ENCODE measurements around the gene TCOF1.

Gene TCOF1

DNA sequence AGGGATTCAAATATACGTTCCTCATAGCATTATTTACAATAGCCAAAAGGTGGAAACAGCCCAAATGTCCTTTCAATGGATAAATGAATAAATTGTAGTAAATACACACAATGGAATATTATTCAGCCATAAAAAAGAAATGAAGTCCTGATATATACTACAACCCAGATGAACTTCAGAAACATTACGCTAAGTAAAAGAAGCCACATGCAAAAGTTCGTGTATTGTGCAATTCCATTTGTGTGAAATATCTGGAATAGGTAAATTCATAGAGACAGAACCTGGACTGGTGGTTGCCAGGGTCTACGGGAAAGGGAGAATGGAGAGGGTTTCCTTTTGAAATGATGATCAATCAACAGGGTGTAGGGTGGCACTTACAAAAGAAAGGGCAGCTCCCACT lies 42.3 kb upstream of the TCOF1 start:
- H2AFZ ChIP-seq (ENCODE audit: low read length): no peak overlapping the region
- peaks cover 20 to 32% of the 10 kb centered on the region in 2 donors for H3K4me1 ChIP-seq (ENCODE audit: control insufficient read depth in 2 of 2, insufficient read depth in 1 of 2, low read depth in 1 of 2, low read length in 2 of 2)
- no peaks in the 10 kb centered on the region for H3K36me3 ChIP-seq (replicated peaks in 1 of 2; ENCODE audit: control insufficient read depth in 2 of 2, insufficient read depth in 2 of 2, low read length in 2 of 2)
- H2BK120ac ChIP-seq (ENCODE audit: low read depth, low read length): no peak overlapping the region
- no peak overlapping the region for H2BK15ac ChIP-seq (ENCODE audit: low read length)
- H2AK5ac ChIP-seq (ENCODE audit: low read depth, low read length): no peak overlapping the region
- H2BK12ac ChIP-seq (ENCODE audit: low read length): no peak overlapping the region
- H3K18ac ChIP-seq (ENCODE audit: low read length): no peak overlapping the region
- no peaks in the 10 kb centered on the region for H3K79me1 ChIP-seq (ENCODE audit: low read depth, low read length)
- H3K9me3 ChIP-seq (replicated peaks in 1 of 2; ENCODE audit: control insufficient read depth in 2 of 2, insufficient read depth in 1 of 2, low read depth in 1 of 2, low read length in 2 of 2): no peaks in the 10 kb centered on the region
- WGBS, 2 donors (ENCODE audit: extremely low coverage in 2 of 2, insufficient read length in 2 of 2, insufficient replicate concordance in 1 of 2): no CpG with 5 or more reads among the region's 4 CpGs
- no peak for DNase-seq (ENCODE audit: low spot score)
- no peak overlapping the region for H3K4me3 ChIP-seq (ENCODE audit: low read length in 2 of 2)
- no peak overlapping the region for H4K8ac ChIP-seq (ENCODE audit: low read depth, low read length)
- no peak overlapping the region for H3K9ac ChIP-seq (ENCODE audit: low read depth, low read length, poor library complexity)
- no peak overlapping the region for H3K4ac ChIP-seq (ENCODE audit: low read length)
- no peak overlapping the region for H3K23ac ChIP-seq (ENCODE audit: low read depth, low read length, poor library complexity)
- no peak overlapping the region for H3K4me2 ChIP-seq (ENCODE audit: insufficient read depth, low read length, poor library complexity, severe bottlenecking)
- H3K27me3 ChIP-seq (ENCODE audit: control insufficient read depth in 3 of 3, insufficient read depth in 3 of 3, low read depth in 1 of 3, low read length in 3 of 3): no peaks in the 10 kb centered on the region
- H2BK5ac ChIP-seq (ENCODE audit: low read length): no peak overlapping the region
- no peak overlapping the region for H4K91ac ChIP-seq (ENCODE audit: low read depth, low read length, poor library complexity)
- H3K27ac ChIP-seq (replicated peaks; ENCODE audit: low read length): no peak overlapping the region
- no peak overlapping the region for H3K14ac ChIP-seq (ENCODE audit: low read length)

DNA sequence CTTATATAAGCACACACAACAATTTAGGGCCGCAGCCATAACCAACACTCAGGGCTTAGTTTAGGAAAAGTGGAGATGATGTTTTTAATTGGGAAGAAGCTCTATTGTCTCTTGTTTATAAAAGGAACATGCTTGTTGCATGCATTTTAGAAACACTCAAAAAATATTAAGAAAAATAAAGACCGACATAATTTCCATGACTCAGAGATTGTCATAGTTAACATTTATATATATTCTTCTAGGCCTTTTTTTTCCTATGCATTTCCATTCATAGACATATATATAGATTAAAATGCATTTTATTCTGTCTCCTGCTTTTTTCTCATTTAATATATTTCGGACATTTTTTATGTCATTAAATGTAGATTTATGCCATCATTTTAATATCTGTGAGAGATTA lies 41.2 kb upstream of the TCOF1 start:
- Histone ChIP-seq H2BK5ac (ENCODE audit: low read length) (no peak overlapping the region), H3K36me3 (replicated peaks in 1 of 2; ENCODE audit: control insufficient read depth in 2 of 2, insufficient read depth in 2 of 2, low read length in 2 of 2) (no peaks in the 10 kb centered on the region), H3K27ac (replicated peaks; ENCODE audit: low read length) (no peak overlapping the region), H3K4me2 (ENCODE audit: insufficient read depth, low read length, poor library complexity, severe bottlenecking) (no peak overlapping the region), H2AK5ac (ENCODE audit: low read depth, low read length) (no peak overlapping the region), H4K8ac (ENCODE audit: low read depth, low read length) (no peak overlapping the region), H3K9ac (ENCODE audit: low read depth, low read length, poor library complexity) (no peak overlapping the region), H2BK15ac (ENCODE audit: low read length) (no peak overlapping the region), H3K4me3 (ENCODE audit: low read length in 2 of 2) (no peak overlapping the region), H3K9me3 (replicated peaks in 1 of 2; ENCODE audit: control insufficient read depth in 2 of 2, insufficient read depth in 1 of 2, low read depth in 1 of 2, low read length in 2 of 2) (no peaks in the 10 kb centered on the region), H3K14ac (ENCODE audit: low read length) (no peak overlapping the region), H3K4me1 (ENCODE audit: control insufficient read depth in 2 of 2, insufficient read depth in 1 of 2, low read depth in 1 of 2, low read length in 2 of 2) (peaks cover 24 to 33% of the 10 kb centered on the region in 2 donors), H2BK120ac (ENCODE audit: low read depth, low read length) (no peak overlapping the region), H4K91ac (ENCODE audit: low read depth, low read length, poor library complexity) (no peak overlapping the region), H3K79me1 (ENCODE audit: low read depth, low read length) (no peaks in the 10 kb centered on the region), H3K4ac (ENCODE audit: low read length) (no peak overlapping the region), H3K27me3 (ENCODE audit: control insufficient read depth in 3 of 3, insufficient read depth in 3 of 3, low read depth in 1 of 3, low read length in 3 of 3) (no peaks in the 10 kb centered on the region), H3K23ac (ENCODE audit: low read depth, low read length, poor library complexity) (no peak overlapping the region), H2BK12ac (ENCODE audit: low read length) (no peak overlapping the region), H3K18ac (ENCODE audit: low read length) (no peak overlapping the region), H2AFZ (ENCODE audit: low read length) (no peak overlapping the region)
- WGBS, 2 donors (ENCODE audit: extremely low coverage in 2 of 2, insufficient read length in 2 of 2, insufficient replicate concordance in 1 of 2): no CpG with 5 or more reads among the region's 3 CpGs
- no peak for DNase-seq (ENCODE audit: low spot score)

DNA sequence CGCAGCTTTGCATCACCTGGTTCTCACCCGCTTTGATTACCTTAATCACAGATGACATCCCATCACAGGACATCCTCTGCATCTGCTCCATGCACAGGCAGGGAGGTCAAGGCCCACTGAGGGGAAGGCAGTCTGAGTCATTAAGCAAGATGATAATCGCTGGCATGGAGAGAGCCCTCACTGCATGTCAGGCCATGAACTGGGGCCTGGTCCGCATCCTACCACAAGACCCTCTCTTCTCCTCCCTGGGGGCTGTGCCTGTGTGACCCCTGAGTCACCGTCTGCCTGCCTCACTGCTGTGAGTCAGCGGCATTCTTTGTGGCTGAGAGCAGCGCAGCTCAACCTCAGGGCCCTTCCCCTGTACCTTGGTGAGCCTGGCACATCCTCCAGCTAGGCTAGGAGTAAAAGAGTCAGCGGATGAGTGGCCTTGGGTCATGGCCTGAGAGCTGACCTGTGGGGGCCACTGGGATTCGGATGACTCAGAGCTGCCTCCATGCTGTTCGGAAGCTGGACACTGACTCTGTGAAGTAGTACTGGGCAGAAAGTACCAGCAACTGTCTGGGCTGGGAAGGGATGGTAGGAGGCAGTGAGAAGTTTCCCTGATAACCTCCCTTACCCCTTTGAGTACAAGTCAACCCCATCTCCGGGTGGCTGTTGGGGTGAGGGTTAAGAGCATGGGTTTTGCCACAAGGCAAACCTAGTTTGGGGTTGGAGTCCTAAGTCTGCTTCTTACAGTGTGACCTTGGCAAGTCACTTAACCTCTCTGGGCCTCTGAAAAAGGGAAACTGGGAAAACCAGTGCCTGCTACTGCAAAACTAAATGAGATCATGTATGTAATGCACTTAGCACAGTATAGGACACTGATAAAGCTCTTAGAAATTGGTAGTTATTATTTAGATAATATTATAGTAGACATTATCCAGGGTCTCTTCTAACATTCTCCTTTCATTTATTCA lies 40.2 kb upstream of the TCOF1 start:
- H3K4me1 ChIP-seq (ENCODE audit: control insufficient read depth in 2 of 2, insufficient read depth in 1 of 2, low read depth in 1 of 2, low read length in 2 of 2): peaks cover 24 to 33% of the 10 kb centered on the region in 2 donors
- H2AFZ ChIP-seq (ENCODE audit: low read length): peak overlapping the region; percentile 82
- H3K23ac ChIP-seq (ENCODE audit: low read depth, low read length, poor library complexity): peak overlapping the region; percentile 4
- peak overlapping the region; percentile 41 for H3K18ac ChIP-seq (ENCODE audit: low read length)
- peak overlapping the region; percentile 56 for H2BK5ac ChIP-seq (ENCODE audit: low read length)
- H2AK5ac ChIP-seq (ENCODE audit: low read depth, low read length): peak overlapping the region; percentile 84
- H4K8ac ChIP-seq (ENCODE audit: low read depth, low read length): no peak overlapping the region
- H3K4me3 ChIP-seq (ENCODE audit: low read length in 2 of 2): no peak overlapping the region
- H3K79me1 ChIP-seq (ENCODE audit: low read depth, low read length): no peaks in the 10 kb centered on the region
- H3K14ac ChIP-seq (ENCODE audit: low read length): no peak overlapping the region
- H3K9me3 ChIP-seq (replicated peaks in 1 of 2; ENCODE audit: control insufficient read depth in 2 of 2, insufficient read depth in 1 of 2, low read depth in 1 of 2, low read length in 2 of 2): no peaks in the 10 kb centered on the region
- no peak overlapping the region for H3K4me2 ChIP-seq (ENCODE audit: insufficient read depth, low read length, poor library complexity, severe bottlenecking)
- peak overlapping the region; percentile 7 for H2BK12ac ChIP-seq (ENCODE audit: low read length)
- no peak overlapping the region for H3K4ac ChIP-seq (ENCODE audit: low read length)
- no peak overlapping the region for H4K91ac ChIP-seq (ENCODE audit: low read depth, low read length, poor library complexity)
- DNase-seq (ENCODE audit: low spot score): no peak
- no peaks in the 10 kb centered on the region for H3K36me3 ChIP-seq (replicated peaks in 1 of 2; ENCODE audit: control insufficient read depth in 2 of 2, insufficient read depth in 2 of 2, low read length in 2 of 2)
- no CpG with 5 or more reads among the region's 11 CpGs for WGBS, 2 donors (ENCODE audit: extremely low coverage in 2 of 2, insufficient read length in 2 of 2, insufficient replicate concordance in 1 of 2)
- H3K9ac ChIP-seq (ENCODE audit: low read depth, low read length, poor library complexity): no peak overlapping the region
- H2BK120ac ChIP-seq (ENCODE audit: low read depth, low read length): peak overlapping the region; percentile 48
- no peaks in the 10 kb centered on the region for H3K27me3 ChIP-seq (ENCODE audit: control insufficient read depth in 3 of 3, insufficient read depth in 3 of 3, low read depth in 1 of 3, low read length in 3 of 3)
- no peak overlapping the region for H3K27ac ChIP-seq (replicated peaks; ENCODE audit: low read length)
- H2BK15ac ChIP-seq (ENCODE audit: low read length): no peak overlapping the region

DNA sequence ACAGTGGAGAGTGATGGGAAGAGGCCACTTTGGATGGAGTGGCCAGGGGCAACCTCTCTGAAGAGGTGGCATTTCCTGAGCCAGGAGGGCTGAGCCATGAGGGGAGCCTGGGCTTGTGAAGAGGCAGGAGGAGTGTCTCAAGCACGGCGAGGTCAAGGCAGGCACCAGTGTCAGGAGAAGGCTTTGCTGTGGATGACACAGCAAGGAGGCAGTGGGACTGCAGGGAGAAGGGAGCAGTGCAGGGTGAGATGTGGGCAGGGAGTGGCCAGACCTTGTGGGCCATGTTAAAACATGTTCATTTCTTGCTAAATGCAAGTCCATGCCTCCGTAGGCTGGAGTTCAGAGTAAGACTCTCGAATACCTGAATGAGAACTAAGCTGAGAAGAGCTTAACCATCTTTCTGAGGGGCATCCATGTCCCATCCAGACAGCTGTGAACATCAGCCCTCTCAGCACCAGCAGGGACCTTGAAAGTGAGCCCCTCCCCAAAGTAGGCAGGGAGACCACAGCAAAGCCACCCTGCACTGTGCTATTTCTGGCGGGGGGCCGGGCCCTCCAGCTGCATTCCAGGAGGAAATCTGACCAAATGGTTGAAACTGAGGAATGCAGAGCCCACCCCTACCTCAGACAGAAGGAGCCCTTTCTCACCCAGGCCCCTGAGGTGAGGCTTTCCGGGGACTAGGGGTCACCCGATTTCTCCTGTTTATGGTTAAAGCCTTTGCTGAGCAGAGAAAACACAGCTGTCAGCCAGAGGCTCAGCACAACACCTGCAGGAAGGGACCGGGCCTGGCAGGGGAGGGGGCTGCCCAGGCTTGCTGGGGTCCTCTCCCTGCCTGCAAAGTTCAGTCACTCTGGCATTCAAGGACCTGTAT lies 38.6 kb upstream of the TCOF1 start:
- DNase-seq (ENCODE audit: low spot score): no peak
- Histone ChIP-seq H2BK15ac (ENCODE audit: low read length) (peak overlapping the region; percentile 70), H2BK12ac (ENCODE audit: low read length) (peak overlapping the region; percentile 87), H2BK5ac (ENCODE audit: low read length) (no peak overlapping the region), H4K8ac (ENCODE audit: low read depth, low read length) (no peak overlapping the region), H3K36me3 (replicated peaks in 1 of 2; ENCODE audit: control insufficient read depth in 2 of 2, insufficient read depth in 2 of 2, low read length in 2 of 2) (no peaks in the 10 kb centered on the region), H3K4me3 (ENCODE audit: low read length in 2 of 2) (no peak overlapping the region), H2AFZ (ENCODE audit: low read length) (peak overlapping the region; percentile 3), H4K91ac (ENCODE audit: low read depth, low read length, poor library complexity) (no peak overlapping the region), H3K14ac (ENCODE audit: low read length) (peak overlapping the region; percentile 78), H2AK5ac (ENCODE audit: low read depth, low read length) (peak overlapping the region; percentile 51), H3K23ac (ENCODE audit: low read depth, low read length, poor library complexity) (peak overlapping the region; percentile 86), H3K4me1 (ENCODE audit: control insufficient read depth in 2 of 2, insufficient read depth in 1 of 2, low read depth in 1 of 2, low read length in 2 of 2) (peaks cover 24 to 33% of the 10 kb centered on the region in 2 donors), H3K27me3 (ENCODE audit: control insufficient read depth in 3 of 3, insufficient read depth in 3 of 3, low read depth in 1 of 3, low read length in 3 of 3) (no peaks in the 10 kb centered on the region), H3K9ac (ENCODE audit: low read depth, low read length, poor library complexity) (no peak overlapping the region), H3K9me3 (replicated peaks in 1 of 2; ENCODE audit: control insufficient read depth in 2 of 2, insufficient read depth in 1 of 2, low read depth in 1 of 2, low read length in 2 of 2) (no peaks in the 10 kb centered on the region), H3K4ac (ENCODE audit: low read length) (peak overlapping the region; percentile 85), H3K79me1 (ENCODE audit: low read depth, low read length) (no peaks in the 10 kb centered on the region), H3K4me2 (ENCODE audit: insufficient read depth, low read length, poor library complexity, severe bottlenecking) (no peak overlapping the region), H2BK120ac (ENCODE audit: low read depth, low read length) (no peak overlapping the region), H3K27ac (replicated peaks; ENCODE audit: low read length) (peak overlapping the region; percentile 11), H3K18ac (ENCODE audit: low read length) (peak overlapping the region; percentile 85)
- no CpG with 5 or more reads among the region's 9 CpGs for WGBS, 2 donors (ENCODE audit: extremely low coverage in 2 of 2, insufficient read length in 2 of 2, insufficient replicate concordance in 1 of 2)
